Measurements from ENCODE around the gene GAS7. TPM values are rescaled to one million over a fixed set of nuclear protein-coding genes. Genes with fewer than 3 reads are reported as not detected.

The GAS7 gene
- total and polyA plus RNA-seq, 2 of the 13 experiments (the other 11 are each of a cell fraction or from before 2014, with no cell fraction given): 1.0 to 5.2 TPM

- intact Hi-C loops (cut with micrococcal nuclease; ENCODE audit: unreplicated experiment): no loop called here
- ChIA-PET CTCF (ENCODE audit: low intra/inter-chr PET ratio, low total read pairs) (no interaction called here), POLR2A (no interaction called here)
- H3K4me2 ChIP-seq (ENCODE audit: low read depth, low read length): no peak overlapping the region
- H3K9me3 ChIP-seq (ENCODE audit: low read length): no peaks in the 10 kb centered on the region
- H3K27ac ChIP-seq (ENCODE audit: extremely low read length, insufficient read depth, low read length): no peak overlapping the region
- DNase-seq (ENCODE audit: low spot score): no peak
- 36% methylated on average over 7 of the region's 7 CpGs for WGBS (ENCODE audit: low lambda C conversion rate)
- no peaks in the 10 kb centered on the region for H4K20me1 ChIP-seq (ENCODE audit: insufficient read depth, low read length)
- TF ChIP-seq SAFB2 (CRISPR knock-in tag; IDR thresholded peaks at IDR 0.05; ENCODE audit: borderline replicate concordance, low read depth): no peak
- BruUV-seq (replicated peaks): no TSS peak
- H3K4me1 ChIP-seq (ENCODE audit: insufficient read depth, low read length): no peaks in the 10 kb centered on the region
- H3K4me3 ChIP-seq (replicated peaks in 1 of 3; ENCODE audit: insufficient read depth in 1 of 3, low read depth in 2 of 3, low read length in 3 of 3): no peak overlapping the region
- H3K79me2 ChIP-seq (ENCODE audit: insufficient read depth, low read length): no peaks in the 10 kb centered on the region
- FAIRE-seq: no peak
- H2AFZ ChIP-seq (ENCODE audit: low read length): no peak overlapping the region
- no peaks in the 10 kb centered on the region for H3K36me3 ChIP-seq (replicated peaks in 1 of 2; ENCODE audit: control insufficient read depth in 1 of 2, insufficient read depth in 2 of 2, low read length in 2 of 2)
- no peak overlapping the region for H3K9ac ChIP-seq (ENCODE audit: insufficient read depth, low read depth, low read length)
- H3K27me3 ChIP-seq (ENCODE audit: control insufficient read depth in 1 of 2, insufficient read depth in 2 of 2, low read length in 2 of 2): peaks cover 0 to 28% of the 10 kb centered on the region in 2 experiments; a peak in 4 of 5 replicates
- ATAC-seq: no peak
- in situ Hi-C loops (cut with HindIII; ENCODE audit: extremely low pct_ligation_motif_present, low pct_unique_long_range_greater_than_20kb): no loop called here
These were observed 289.8 kb downstream of the GAS7 start for GRCh38 chr17:9908649-9909042.

DNA sequence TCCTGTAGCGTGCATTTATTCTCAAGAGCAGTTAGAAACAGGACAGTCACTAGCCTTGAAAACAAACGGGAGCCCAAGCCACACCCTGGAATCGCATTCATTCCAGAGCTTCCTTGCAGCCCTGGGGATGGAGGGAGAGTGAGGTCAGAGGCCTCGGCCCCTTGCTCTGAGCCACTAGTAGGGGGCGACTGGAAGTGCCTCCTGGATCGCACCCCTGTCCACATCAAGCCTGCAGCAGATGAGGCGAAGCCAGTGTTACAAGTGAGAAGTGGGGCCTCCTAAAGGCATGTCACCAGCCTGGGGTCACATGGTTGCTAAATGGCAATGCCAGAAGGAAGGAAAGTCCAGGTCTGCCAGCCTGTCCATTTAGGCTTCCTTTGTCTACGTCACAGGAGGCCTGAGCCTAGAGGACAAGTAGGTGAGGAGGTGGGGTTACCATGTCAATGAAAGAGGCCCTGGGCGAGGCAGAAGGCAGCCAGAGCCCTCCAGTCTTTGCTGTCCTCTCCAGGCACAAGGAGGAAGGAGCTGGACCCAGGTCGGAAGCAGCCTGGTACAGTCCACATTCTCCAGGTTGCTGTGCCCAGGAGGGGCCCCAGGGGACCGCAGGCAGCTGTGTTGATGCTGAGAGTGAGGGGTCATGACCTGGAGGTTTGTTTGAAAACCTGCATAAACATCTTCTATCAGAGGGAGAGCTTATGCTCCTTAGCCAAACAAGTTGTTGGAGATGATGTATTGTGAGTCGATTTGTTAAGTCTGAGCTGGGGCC is 290.3 kb downstream of the GAS7 start:
- no TSS peak for BruUV-seq (replicated peaks)
- TF ChIP-seq CREB1 (IDR thresholded peaks at IDR 0.05): peak; percentile 55
- no peak for TF ChIP-seq CREB1 (CRISPR knock-in tag; IDR thresholded peaks at IDR 0.05)
- no peak for TF ChIP-seq NR2F2 (IDR thresholded peaks at IDR 0.05; ENCODE audit: borderline replicate concordance, low read depth)
- Histone ChIP-seq H3K4me1 (ENCODE audit: insufficient read depth, low read length) (no peaks in the 10 kb centered on the region), H3K4me3 (replicated peaks in 1 of 3; ENCODE audit: insufficient read depth in 1 of 3, low read depth in 2 of 3, low read length in 3 of 3) (no peak overlapping the region), H3K27ac (ENCODE audit: extremely low read length, insufficient read depth, low read length) (no peak overlapping the region), H3K79me2 (ENCODE audit: insufficient read depth, low read length) (no peaks in the 10 kb centered on the region), H3K27me3 (ENCODE audit: control insufficient read depth in 1 of 2, insufficient read depth in 2 of 2, low read length in 2 of 2) (peaks cover 0 to 28% of the 10 kb centered on the region in 2 experiments; a peak in 4 of 5 replicates), H3K9ac (ENCODE audit: insufficient read depth, low read depth, low read length) (no peak overlapping the region), H2AFZ (ENCODE audit: low read length) (no peak overlapping the region), H4K20me1 (ENCODE audit: insufficient read depth, low read length) (no peaks in the 10 kb centered on the region), H3K9me3 (ENCODE audit: low read length) (no peaks in the 10 kb centered on the region), H3K36me3 (replicated peaks in 1 of 2; ENCODE audit: control insufficient read depth in 1 of 2, insufficient read depth in 2 of 2, low read length in 2 of 2) (no peaks in the 10 kb centered on the region), H3K4me2 (ENCODE audit: low read depth, low read length) (no peak overlapping the region)
- in situ Hi-C loops (cut with HindIII; ENCODE audit: extremely low pct_ligation_motif_present, low pct_unique_long_range_greater_than_20kb): no loop called here
- no peak for DNase-seq (ENCODE audit: low spot score)
- ChIA-PET POLR2A (no interaction called here), CTCF (ENCODE audit: low intra/inter-chr PET ratio, low total read pairs) (no interaction called here)
- FAIRE-seq: no peak
- intact Hi-C loops (cut with micrococcal nuclease; ENCODE audit: unreplicated experiment): no loop called here
- no peak for ATAC-seq
- 15% methylated on average over 5 of the region's 12 CpGs for WGBS (ENCODE audit: low lambda C conversion rate)
